Measurements from ENCODE around the gene DKKL1. TPM values are rescaled to one million over a fixed set of nuclear protein-coding genes. Genes with fewer than 3 reads are reported as not detected.
"Not testable (repeated sequence)": the region's sequence is repeated elsewhere in the genome, so short reads cannot be mapped to it uniquely, and the experiment has no call there.

The DKKL1 gene
- total RNA-seq, 1 donor: 0.36 TPM

- H3K9me3 ChIP-seq (ENCODE audit: low read depth, low read length): peaks cover 10% of the 10 kb centered on the region
- no peak overlapping the region for H2AFZ ChIP-seq (ENCODE audit: low read length)
- no peak for TF ChIP-seq CTCF (IDR thresholded peaks at IDR 0.05; ENCODE audit: extremely low read depth, low read depth, low read length)
- H3K27ac ChIP-seq (ENCODE audit: low read depth, low read length): no peak overlapping the region
- no peaks in the 10 kb centered on the region for H3K27me3 ChIP-seq (ENCODE audit: insufficient read depth, low read length)
- H3K4me1 ChIP-seq (ENCODE audit: insufficient read depth, low read length): no peaks in the 10 kb centered on the region
- no peaks in the 10 kb centered on the region for H4K20me1 ChIP-seq (ENCODE audit: insufficient read depth, low read length)
- DNase-seq (ENCODE audit: insufficient read length, low spot score, missing footprints): no peak
- no peaks in the 10 kb centered on the region for H3K79me2 ChIP-seq (ENCODE audit: insufficient read depth, low read length)
- H3K36me3 ChIP-seq (ENCODE audit: insufficient read depth, low read length): no peaks in the 10 kb centered on the region
- no peak overlapping the region for H3K4me3 ChIP-seq (ENCODE audit: insufficient read depth, low read length)
- no peak overlapping the region for H3K4me2 ChIP-seq (ENCODE audit: insufficient read depth, low read length)
These were observed 5.2 kb downstream of the DKKL1 start for GRCh38 chr19:49368711-49369358.

GRCh38 chr19:49371184-49371583 lies 7.5 kb downstream of the DKKL1 start:
- Histone ChIP-seq H3K4me2 (ENCODE audit: insufficient read depth, low read length) (no peak overlapping the region), H3K27ac (ENCODE audit: low read depth, low read length) (no peak overlapping the region), H3K9me3 (ENCODE audit: low read depth, low read length) (peaks cover 10% of the 10 kb centered on the region), H3K4me3 (ENCODE audit: insufficient read depth, low read length) (no peak overlapping the region), H3K27me3 (ENCODE audit: insufficient read depth, low read length) (no peaks in the 10 kb centered on the region), H3K36me3 (ENCODE audit: insufficient read depth, low read length) (no peaks in the 10 kb centered on the region), H3K79me2 (ENCODE audit: insufficient read depth, low read length) (no peaks in the 10 kb centered on the region), H3K4me1 (ENCODE audit: insufficient read depth, low read length) (no peaks in the 10 kb centered on the region), H2AFZ (ENCODE audit: low read length) (no peak overlapping the region), H4K20me1 (ENCODE audit: insufficient read depth, low read length) (no peaks in the 10 kb centered on the region)
- peak; percentile 32 for DNase-seq (ENCODE audit: insufficient read length, low spot score, missing footprints)
- TF ChIP-seq CTCF (IDR thresholded peaks at IDR 0.05; ENCODE audit: extremely low read depth, low read depth, low read length): no peak

GRCh38 chr19:49373174-49373573 lies 9.5 kb downstream of the DKKL1 start:
- not testable (repeated sequence) for DNase-seq (ENCODE audit: insufficient read length, low spot score, missing footprints); H3K4me3 ChIP-seq (ENCODE audit: insufficient read depth, low read length); H3K9me3 ChIP-seq (ENCODE audit: low read depth, low read length); H3K4me1 ChIP-seq (ENCODE audit: insufficient read depth, low read length); H3K4me2 ChIP-seq (ENCODE audit: insufficient read depth, low read length); H3K27me3 ChIP-seq (ENCODE audit: insufficient read depth, low read length); H3K36me3 ChIP-seq (ENCODE audit: insufficient read depth, low read length); H3K79me2 ChIP-seq (ENCODE audit: insufficient read depth, low read length); H3K27ac ChIP-seq (ENCODE audit: low read depth, low read length); H2AFZ ChIP-seq (ENCODE audit: low read length); H4K20me1 ChIP-seq (ENCODE audit: insufficient read depth, low read length)

DNA sequence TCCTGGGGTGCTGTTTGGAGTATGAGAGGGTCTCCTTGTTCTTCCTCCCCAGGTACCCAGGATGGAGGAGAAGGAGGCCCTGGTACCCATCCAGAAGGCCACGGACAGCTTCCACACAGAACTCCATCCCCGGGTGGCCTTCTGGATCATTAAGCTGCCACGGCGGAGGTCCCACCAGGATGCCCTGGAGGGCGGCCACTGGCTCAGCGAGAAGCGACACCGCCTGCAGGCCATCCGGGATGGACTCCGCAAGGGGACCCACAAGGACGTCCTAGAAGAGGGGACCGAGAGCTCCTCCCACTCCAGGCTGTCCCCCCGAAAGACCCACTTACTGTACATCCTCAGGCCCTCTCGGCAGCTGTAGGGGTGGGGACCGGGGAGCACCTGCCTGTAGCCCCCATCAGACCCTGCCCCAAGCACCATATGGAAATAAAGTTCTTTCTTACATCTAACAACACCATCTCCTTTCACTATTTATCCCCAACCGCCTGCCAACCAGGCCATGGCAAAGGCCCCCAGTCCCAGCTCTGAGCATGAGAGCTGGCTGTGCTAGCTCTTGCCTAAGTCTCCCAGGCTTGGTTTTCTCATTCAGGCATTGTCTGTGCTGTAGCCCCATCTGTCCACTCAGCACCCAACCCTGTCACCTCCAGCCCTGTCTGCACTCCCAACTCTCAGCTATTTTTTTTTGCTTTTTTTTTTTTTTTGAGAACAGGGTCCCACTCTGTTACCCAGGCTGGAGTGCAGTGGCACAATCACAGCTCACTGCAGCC lies 11.2 kb downstream of the DKKL1 start:
- no peaks in the 10 kb centered on the region for H4K20me1 ChIP-seq (ENCODE audit: insufficient read depth, low read length)
- no peaks in the 10 kb centered on the region for H3K79me2 ChIP-seq (ENCODE audit: insufficient read depth, low read length)
- no peak overlapping the region for H2AFZ ChIP-seq (ENCODE audit: low read length)
- no peak for TF ChIP-seq CTCF (IDR thresholded peaks at IDR 0.05; ENCODE audit: extremely low read depth, low read depth, low read length)
- no peak overlapping the region for H3K4me2 ChIP-seq (ENCODE audit: insufficient read depth, low read length)
- no peaks in the 10 kb centered on the region for H3K27me3 ChIP-seq (ENCODE audit: insufficient read depth, low read length)
- peaks cover 2% of the 10 kb centered on the region for H3K9me3 ChIP-seq (ENCODE audit: low read depth, low read length)
- no peaks in the 10 kb centered on the region for H3K4me1 ChIP-seq (ENCODE audit: insufficient read depth, low read length)
- DNase-seq (ENCODE audit: insufficient read length, low spot score, missing footprints): peak; percentile 74
- no peak overlapping the region for H3K4me3 ChIP-seq (ENCODE audit: insufficient read depth, low read length)
- no peak overlapping the region for H3K27ac ChIP-seq (ENCODE audit: low read depth, low read length)
- H3K36me3 ChIP-seq (ENCODE audit: insufficient read depth, low read length): no peaks in the 10 kb centered on the region
